Measurements from ENCODE around the gene USP34.

The USP34 gene

DNA sequence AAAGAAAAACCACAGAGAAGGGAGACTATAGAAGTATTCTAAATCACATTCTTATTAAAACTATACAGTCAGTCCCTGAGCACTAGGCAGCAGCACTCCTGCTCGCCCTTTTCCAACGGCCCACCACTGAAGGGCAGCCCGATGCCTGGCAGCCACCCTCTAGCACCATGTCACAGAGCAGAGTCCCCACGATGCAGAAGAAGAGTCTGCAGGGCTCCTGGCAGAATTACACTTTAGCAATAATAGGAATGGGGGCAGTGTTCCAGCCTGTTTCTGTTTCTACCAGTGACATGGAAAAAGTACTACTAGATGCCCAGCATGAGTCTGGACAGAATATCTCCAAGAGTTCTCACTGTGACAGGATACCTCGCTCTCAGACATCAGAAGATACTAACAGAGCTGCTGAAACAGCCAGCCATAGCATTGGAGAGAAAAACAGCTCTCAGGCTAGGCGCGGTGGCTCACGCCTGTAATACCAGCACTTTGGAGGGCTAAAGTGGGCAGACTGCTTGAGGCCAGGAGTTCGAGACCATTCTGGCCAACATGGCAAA is 221.3 kb downstream of the USP34 start:
- peaks cover 76% of the 10 kb centered on the region for H3K36me3 ChIP-seq (ENCODE audit: low read length)
- TF ChIP-seq, protein P1, sequence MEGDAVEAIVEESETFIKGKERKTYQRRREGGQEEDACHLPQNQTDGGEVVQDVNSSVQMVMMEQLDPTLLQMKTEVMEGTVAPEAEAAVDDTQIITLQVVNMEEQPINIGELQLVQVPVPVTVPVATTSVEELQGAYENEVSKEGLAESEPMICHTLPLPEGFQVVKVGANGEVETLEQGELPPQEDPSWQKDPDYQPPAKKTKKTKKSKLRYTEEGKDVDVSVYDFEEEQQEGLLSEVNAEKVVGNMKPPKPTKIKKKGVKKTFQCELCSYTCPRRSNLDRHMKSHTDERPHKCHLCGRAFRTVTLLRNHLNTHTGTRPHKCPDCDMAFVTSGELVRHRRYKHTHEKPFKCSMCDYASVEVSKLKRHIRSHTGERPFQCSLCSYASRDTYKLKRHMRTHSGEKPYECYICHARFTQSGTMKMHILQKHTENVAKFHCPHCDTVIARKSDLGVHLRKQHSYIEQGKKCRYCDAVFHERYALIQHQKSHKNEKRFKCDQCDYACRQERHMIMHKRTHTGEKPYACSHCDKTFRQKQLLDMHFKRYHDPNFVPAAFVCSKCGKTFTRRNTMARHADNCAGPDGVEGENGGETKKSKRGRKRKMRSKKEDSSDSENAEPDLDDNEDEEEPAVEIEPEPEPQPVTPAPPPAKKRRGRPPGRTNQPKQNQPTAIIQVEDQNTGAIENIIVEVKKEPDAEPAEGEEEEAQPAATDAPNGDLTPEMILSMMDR (IDR thresholded peaks at IDR 0.05; ENCODE audit: insufficient read depth, low read length, poor library complexity, severe bottlenecking): no peak
- no peak for TF ChIP-seq EZH2phosphoT487 (conservative IDR thresholded peaks at IDR 0.05; ENCODE audit: low read length)
- H3K27me3 ChIP-seq (ENCODE audit: low read length): no peaks in the 10 kb centered on the region
- H3K9ac ChIP-seq (ENCODE audit: low read length): no peak overlapping the region
- no peak overlapping the region for H2AFZ ChIP-seq (ENCODE audit: low read depth, low read length, severe bottlenecking)
- no peaks in the 10 kb centered on the region for H4K20me1 ChIP-seq (ENCODE audit: low read depth, low read length)
- no peak overlapping the region for H3K4me3 ChIP-seq (ENCODE audit: insufficient read depth, low read length, poor library complexity, severe bottlenecking)
- no peaks in the 10 kb centered on the region for H3K79me2 ChIP-seq (ENCODE audit: insufficient read depth, low read length)
- H3K4me2 ChIP-seq (ENCODE audit: low read depth, low read length, poor library complexity, severe bottlenecking): no peak overlapping the region
- peaks cover 33% of the 10 kb centered on the region; the same call in 1 of the 2 replicates for H3F3A ChIP-seq (ENCODE audit: insufficient read depth)
- no peak overlapping the region for H3K27ac ChIP-seq (ENCODE audit: low read depth, low read length)
- no peaks in the 10 kb centered on the region for H3K9me2 ChIP-seq (replicated peaks; ENCODE audit: insufficient read depth, low read length)
- no peaks in the 10 kb centered on the region for H3K9me3 ChIP-seq (ENCODE audit: insufficient read depth, low read length)

DNA sequence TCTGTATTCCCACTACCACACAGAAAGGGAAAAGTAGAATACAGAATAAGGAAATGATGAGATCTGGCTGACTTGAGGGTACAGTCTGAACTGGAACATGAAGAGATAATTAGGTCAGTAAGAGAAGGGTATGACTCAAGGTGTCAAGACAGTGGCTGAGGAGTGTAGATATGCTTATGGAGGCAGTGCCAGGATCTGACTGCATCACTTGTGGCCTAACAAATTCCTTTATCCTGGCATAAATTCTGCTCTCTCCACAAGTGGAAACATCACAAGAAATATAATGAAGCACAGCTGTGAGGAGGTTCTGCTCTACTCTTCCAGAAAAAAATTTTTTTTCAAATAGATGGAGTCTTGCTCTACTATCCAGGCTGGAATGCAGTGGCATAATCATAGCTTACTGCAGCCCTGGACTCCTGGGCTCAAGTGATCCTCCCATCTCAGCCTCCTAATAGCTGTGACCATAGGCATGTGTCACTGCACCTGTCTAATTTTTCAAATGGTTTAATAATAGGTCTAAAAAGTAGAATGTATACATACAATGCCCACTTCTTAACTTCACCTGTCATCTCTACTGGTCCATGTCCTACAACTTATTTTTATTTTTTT is 223.6 kb downstream of the USP34 start:
- H3K4me3 ChIP-seq (ENCODE audit: insufficient read depth, low read length, poor library complexity, severe bottlenecking): no peak overlapping the region

DNA sequence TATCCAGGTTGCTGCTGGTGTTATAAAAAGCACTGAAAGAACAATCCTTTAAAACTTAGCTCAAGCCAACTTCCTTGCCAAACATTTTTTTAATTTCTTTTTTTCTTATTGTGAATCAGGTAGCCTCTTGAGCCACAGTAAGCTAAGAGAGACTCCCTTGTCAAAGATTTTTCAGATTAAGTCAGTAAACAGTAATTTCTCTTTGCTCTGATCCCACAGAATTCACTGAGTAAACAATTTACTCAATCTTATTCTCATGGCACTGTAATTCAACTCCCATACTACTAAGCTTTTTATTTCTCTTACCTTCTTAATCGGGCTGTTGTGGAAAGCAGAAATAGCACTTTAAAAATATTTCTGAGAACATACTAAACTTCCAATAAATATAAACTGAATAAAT is 226.2 kb downstream of the USP34 start:
- H3K36me3 ChIP-seq (ENCODE audit: low read length): peaks cover 62% of the 10 kb centered on the region
- no peaks in the 10 kb centered on the region for H4K20me1 ChIP-seq (ENCODE audit: low read depth, low read length)
- H3K9me3 ChIP-seq (ENCODE audit: insufficient read depth, low read length): no peaks in the 10 kb centered on the region
- no peak overlapping the region for H3K9ac ChIP-seq (ENCODE audit: low read length)
- no peaks in the 10 kb centered on the region for H3K79me2 ChIP-seq (ENCODE audit: insufficient read depth, low read length)
- no peak overlapping the region for H3K4me2 ChIP-seq (ENCODE audit: low read depth, low read length, poor library complexity, severe bottlenecking)
- H3K27me3 ChIP-seq (ENCODE audit: low read length): no peaks in the 10 kb centered on the region
- no peak for TF ChIP-seq EZH2phosphoT487 (conservative IDR thresholded peaks at IDR 0.05; ENCODE audit: low read length)
- TF ChIP-seq, protein P1 (IDR thresholded peaks at IDR 0.05; ENCODE audit: insufficient read depth, low read length, poor library complexity, severe bottlenecking): no peak
- H3K4me3 ChIP-seq (ENCODE audit: insufficient read depth, low read length, poor library complexity, severe bottlenecking): no peak overlapping the region
- no peaks in the 10 kb centered on the region for H3K9me2 ChIP-seq (replicated peaks; ENCODE audit: insufficient read depth, low read length)
- H3K27ac ChIP-seq (ENCODE audit: low read depth, low read length): no peak overlapping the region
- H2AFZ ChIP-seq (ENCODE audit: low read depth, low read length, severe bottlenecking): no peak overlapping the region
- peaks cover 37% of the 10 kb centered on the region; the same call in 1 of the 2 replicates for H3F3A ChIP-seq (ENCODE audit: insufficient read depth)

More for the DNA sequence above, 223.6 kb downstream of the USP34 start:
- H3K27me3 ChIP-seq (ENCODE audit: low read length): no peaks in the 10 kb centered on the region
- no peak overlapping the region for H3K27ac ChIP-seq (ENCODE audit: low read depth, low read length)
- H3K79me2 ChIP-seq (ENCODE audit: insufficient read depth, low read length): no peaks in the 10 kb centered on the region
- H3K4me2 ChIP-seq (ENCODE audit: low read depth, low read length, poor library complexity, severe bottlenecking): no peak overlapping the region
- no peaks in the 10 kb centered on the region for H4K20me1 ChIP-seq (ENCODE audit: low read depth, low read length)
- TF ChIP-seq EZH2phosphoT487 (conservative IDR thresholded peaks at IDR 0.05; ENCODE audit: low read length): no peak
- TF ChIP-seq, protein P1 (IDR thresholded peaks at IDR 0.05; ENCODE audit: insufficient read depth, low read length, poor library complexity, severe bottlenecking): no peak
- peaks cover 28% of the 10 kb centered on the region; the same call in 1 of the 2 replicates for H3F3A ChIP-seq (ENCODE audit: insufficient read depth)
- no peaks in the 10 kb centered on the region for H3K9me3 ChIP-seq (ENCODE audit: insufficient read depth, low read length)
- no peak overlapping the region for H2AFZ ChIP-seq (ENCODE audit: low read depth, low read length, severe bottlenecking)
- peaks cover 72% of the 10 kb centered on the region for H3K36me3 ChIP-seq (ENCODE audit: low read length)
- no peak overlapping the region for H3K9ac ChIP-seq (ENCODE audit: low read length)
- H3K9me2 ChIP-seq (replicated peaks; ENCODE audit: insufficient read depth, low read length): no peaks in the 10 kb centered on the region

All from SU-DHL-6 (cell line).